ENCODE results near the gene NFYA.
"Not testable (repeated sequence)": the region's sequence is repeated elsewhere in the genome, so short reads cannot be mapped to it uniquely, and the experiment has no call there.

NFYA gene

GRCh38 chr6:41115027-41115426 lies 42.3 kb downstream of the NFYA start:
- DNase-seq (ENCODE audit: low read depth in 3 of 3): not testable (repeated sequence)

GRCh38 chr6:41119508-41119907 lies 46.7 kb downstream of the NFYA start:
- DNase-seq (ENCODE audit: low read depth in 3 of 3): no peak

GRCh38 chr6:41120058-41120457 lies 47.3 kb downstream of the NFYA start:
- no peak for DNase-seq (ENCODE audit: low read depth in 3 of 3)

- no peak for DNase-seq (ENCODE audit: low read depth in 3 of 3)
Measured at GRCh38 chr6:41122373-41122772, 49.6 kb downstream of the NFYA start.

GRCh38 chr6:41122918-41123317 lies 50.1 kb downstream of the NFYA start:
- DNase-seq (ENCODE audit: low read depth in 3 of 3): no peak

GRCh38 chr6:41125282-41125681 lies 52.5 kb downstream of the NFYA start:
- DNase-seq (ENCODE audit: low read depth in 3 of 3): no peak

- no peak for DNase-seq (ENCODE audit: low read depth in 3 of 3)
Measured at GRCh38 chr6:41132254-41132653, 59.5 kb downstream of the NFYA start.

- no peak for DNase-seq (ENCODE audit: low read depth in 3 of 3)
Measured at GRCh38 chr6:41135062-41135832, 62.5 kb downstream of the NFYA start.

- DNase-seq (ENCODE audit: low read depth in 3 of 3): no peak
Measured at GRCh38 chr6:41136911-41137310, 64.1 kb downstream of the NFYA start.

GRCh38 chr6:41147917-41148316 lies 75.1 kb downstream of the NFYA start:
- DNase-seq (ENCODE audit: low read depth in 3 of 3): no peak

Data from stimulated activated CD4-positive, alpha-beta T cell treated with anti-CD3 and anti-CD28 coated beads, TNF-alpha, amount 100 ng/mL, for 48 hours (primary cell).